Lung (tissue), 12 donors: ENCODE results near the gene RASAL2. TPM values are rescaled to one million over a fixed set of nuclear protein-coding genes. Genes with fewer than 3 reads are reported as not detected.

Experiments
- ATAC-seq: fragments of 200-7000 bp; cut with Tn5 transposase; one replicate; pipeline ENCODE4 v1.9.1; 2020; ENCODE audit warnings: moderate number of reproducible peaks; ENCODE audit not compliant: insufficient read depth, low FRiP score
- DNase-seq, 3 donors: peaks; one replicate each; pipeline ENCODE4 v3.0.0-alpha.2; 2013 to 2017
- H3K27ac ChIP-seq, 2 donors: one replicate each; pipeline ENCODE4 v1.5.1; 2013; ENCODE audit warnings: mild to moderate bottlenecking in 2 of 2, moderate library complexity in 2 of 2, control low read depth in 1 of 2, inconsistent platforms in 1 of 2, low read depth in 1 of 2, low read length in 1 of 2
- H3K27me3 ChIP-seq, 3 donors: one replicate each; pipeline ENCODE4 v1.5.1; 2013; ENCODE audit warnings: low read length in 2 of 3; ENCODE audit not compliant: control insufficient read depth in 3 of 3, insufficient read depth in 3 of 3
- H3K36me3 ChIP-seq, 4 donors: one replicate each; pipeline ENCODE4 v1.5.1; 2013; ENCODE audit warnings: low read length in 4 of 4, mild to moderate bottlenecking in 1 of 4, moderate library complexity in 1 of 4; ENCODE audit not compliant: control insufficient read depth in 4 of 4, insufficient read depth in 4 of 4
- H3K4me1 ChIP-seq, 5 donors: one replicate each; pipeline ENCODE4 v1.5.1; 2013; ENCODE audit warnings: low read length in 5 of 5, mild to moderate bottlenecking in 2 of 5, moderate library complexity in 1 of 5; ENCODE audit not compliant: control insufficient read depth in 5 of 5, insufficient read depth in 5 of 5
- H3K4me3 ChIP-seq: one replicate; pipeline ENCODE4 v1.5.1; 2013; ENCODE audit warnings: mild to moderate bottlenecking, control low read depth, moderate library complexity
- H3K9ac ChIP-seq, 2 donors: one replicate each; pipeline ENCODE4 v1.5.1; 2013; ENCODE audit warnings: low read length in 2 of 2, control low read depth in 1 of 2; ENCODE audit not compliant: insufficient read depth in 1 of 2
- H3K9me3 ChIP-seq, 4 donors: one replicate each; pipeline ENCODE4 v1.5.1; 2013; ENCODE audit warnings: low read length in 3 of 4, mild to moderate bottlenecking in 1 of 4, moderate library complexity in 1 of 4; ENCODE audit not compliant: control insufficient read depth in 4 of 4, insufficient read depth in 3 of 4
- CTCF ChIP-seq: IDR thresholded peaks from 2 replicates; pipeline ENCODE4 v1.5.1; 2012; ENCODE audit warnings: mild to moderate bottlenecking; ENCODE audit errors: control extremely low read depth, extremely low read depth
- WGBS, 2 donors: extraction: QIAGEN DNeasy Blood & Tissue Kit; methylation state at CpG; one replicate each; pipeline ENCODE4 v1.1.7; 2013; 5-methylcytosine and 5-hydroxymethylcytosine counted together
- polyA plus RNA-seq, 2 donors: library from polyadenylated mRNA; stranded (reverse); fragments of 200-250 nt; gene quantifications; one replicate each; pipeline ENCODE4 v1.2.1, GENCODE V29; 2013
- total RNA-seq, 2 donors: library from RNA; depleted of rRNA in 1 of 2; stranded (reverse); fragments of >200 nt in 1 of 2; gene quantifications; one replicate each; pipeline ENCODE4 v1.2.1, GENCODE V29; 2014 to 2021
- donor health status: control.
- donor health status: control.
- donor health status: Bipolar disorder and iron deficiency.
- donor health status: healthy.
- donor health status: DM: yes; HTN: yes; CAD: no.

Gene RASAL2
- total and polyA plus RNA-seq, 4 donors = 4.9 to 34.8 (median 15.8) TPM

GRCh38 chr1:178411756-178412399 is 318.0 kb downstream of the RASAL2 start:
- no peaks in the 10 kb centered on the region for H3K27me3 ChIP-seq
- no peak overlapping the region for H3K4me3 ChIP-seq
- H3K4me1 ChIP-seq = peaks cover 0 to 9% (median 1%) of the 10 kb centered on the region in 5 donors
- TF ChIP-seq CTCF = no peak
- H3K9me3 ChIP-seq = peaks cover 0 to 5% (median 0%) of the 10 kb centered on the region in 4 donors
- ATAC-seq (no peak), DNase-seq (no peak)
- WGBS, 2 donors = 72 to 79% methylated on average over 7 of the region's 7 CpGs
- no peak overlapping the region for H3K9ac ChIP-seq
- H3K27ac ChIP-seq = no peak overlapping the region
- peaks cover 0 to 4% (median 0%) of the 10 kb centered on the region in 4 donors for H3K36me3 ChIP-seq

GRCh38 chr1:178412400-178412770 is 318.5 kb downstream of the RASAL2 start:
- Histone ChIP-seq H3K4me3 (no peak overlapping the region), H3K4me1 (peaks cover 0 to 8% (median 1%) of the 10 kb centered on the region in 5 donors), H3K9me3 (peaks cover 0 to 5% (median 0%) of the 10 kb centered on the region in 4 donors), H3K9ac (no peak overlapping the region), H3K27me3 (no peaks in the 10 kb centered on the region), H3K36me3 (peaks cover 0 to 4% (median 0%) of the 10 kb centered on the region in 4 donors), H3K27ac (no peak overlapping the region)
- 35 to 51% methylated on average over 1 of the region's 1 CpG for WGBS, 2 donors
- ATAC-seq (no peak), DNase-seq (no peak)
- no peak for TF ChIP-seq CTCF

DNA sequence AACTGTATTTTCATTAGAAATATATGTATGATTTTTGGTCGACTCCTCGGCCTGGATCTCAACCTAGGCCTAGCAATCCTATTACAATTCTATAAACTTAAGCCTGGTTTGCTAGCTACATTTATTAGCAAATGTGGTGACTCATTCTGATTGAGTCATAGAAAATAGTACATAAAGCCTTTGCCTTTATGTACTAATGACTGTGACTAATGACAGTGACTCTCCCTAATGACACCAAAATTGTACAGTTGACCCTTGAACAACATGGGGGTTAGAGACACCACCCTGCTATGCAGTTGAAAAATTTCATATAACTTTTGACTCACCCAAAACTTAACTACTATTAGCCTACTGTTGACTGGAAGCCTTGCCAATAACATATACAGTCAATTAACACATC is 324.0 kb downstream of the RASAL2 start:
- H3K27ac ChIP-seq = no peak overlapping the region
- TF ChIP-seq CTCF = no peak
- no peak for DNase-seq

More for the DNA sequence above, 324.0 kb downstream of the RASAL2 start:
- peaks cover 0 to 4% (median 0%) of the 10 kb centered on the region in 5 donors for H3K4me1 ChIP-seq
- no peak overlapping the region for H3K9ac ChIP-seq
- no peaks in the 10 kb centered on the region for H3K27me3 ChIP-seq
- peaks cover 0 to 6% (median 0%) of the 10 kb centered on the region in 4 donors for H3K36me3 ChIP-seq
- 95 to 98% methylated on average over 2 of the region's 2 CpGs for WGBS, 2 donors
- H3K9me3 ChIP-seq = peaks cover 0 to 5% (median 0%) of the 10 kb centered on the region in 4 donors
- no peak for ATAC-seq
- no peak overlapping the region for H3K4me3 ChIP-seq
